Measurements from ENCODE around the gene ADGB.

The ADGB gene

GRCh38 chr6:146628350-146628749 lies 29.6 kb downstream of the ADGB start:
- no peak for DNase-seq (ENCODE audit: low read depth in 2 of 2, low spot score in 1 of 2)

GRCh38 chr6:146634022-146634421 lies 35.2 kb downstream of the ADGB start:
- DNase-seq (ENCODE audit: low read depth in 2 of 2, low spot score in 1 of 2) = no peak

- DNase-seq (ENCODE audit: low read depth in 2 of 2, low spot score in 1 of 2) = no peak
Measured at GRCh38 chr6:146635165-146635564, 36.4 kb downstream of the ADGB start.

- DNase-seq (ENCODE audit: low read depth in 2 of 2, low spot score in 1 of 2) = no peak
Measured at GRCh38 chr6:146636481-146636880, 37.7 kb downstream of the ADGB start.

GRCh38 chr6:146642921-146643320 lies 44.1 kb downstream of the ADGB start:
- DNase-seq (ENCODE audit: low read depth in 2 of 2, low spot score in 1 of 2) = no peak

GRCh38 chr6:146650799-146651481 lies 52.2 kb downstream of the ADGB start:
- DNase-seq (ENCODE audit: low read depth in 2 of 2, low spot score in 1 of 2) = no peak

- no peak for DNase-seq (ENCODE audit: low read depth in 2 of 2, low spot score in 1 of 2)
Measured at GRCh38 chr6:146651482-146651863, 52.7 kb downstream of the ADGB start.

GRCh38 chr6:146657432-146657831 lies 58.7 kb downstream of the ADGB start:
- no peak for DNase-seq (ENCODE audit: low read depth in 2 of 2, low spot score in 1 of 2)

GRCh38 chr6:146664871-146665360 lies 66.1 kb downstream of the ADGB start:
- no peak for DNase-seq (ENCODE audit: low read depth in 2 of 2, low spot score in 1 of 2)

GRCh38 chr6:146666909-146667308 lies 68.1 kb downstream of the ADGB start:
- no peak for DNase-seq (ENCODE audit: low read depth in 2 of 2, low spot score in 1 of 2)

- DNase-seq (ENCODE audit: low read depth in 2 of 2, low spot score in 1 of 2) = no peak
Measured at GRCh38 chr6:146670161-146670560, 71.4 kb downstream of the ADGB start.

- DNase-seq (ENCODE audit: low read depth in 2 of 2, low spot score in 1 of 2) = no peak
Measured at GRCh38 chr6:146673069-146673468, 74.3 kb downstream of the ADGB start.

GRCh38 chr6:146679386-146679785 lies 80.6 kb downstream of the ADGB start:
- no peak for DNase-seq (ENCODE audit: low read depth in 2 of 2, low spot score in 1 of 2)

GRCh38 chr6:146682919-146683318 lies 84.1 kb downstream of the ADGB start:
- no peak for DNase-seq (ENCODE audit: low read depth in 2 of 2, low spot score in 1 of 2)

GRCh38 chr6:146689806-146690205 lies 91.0 kb downstream of the ADGB start:
- DNase-seq (ENCODE audit: low read depth in 2 of 2, low spot score in 1 of 2) = no peak

GRCh38 chr6:146693342-146693741 lies 94.6 kb downstream of the ADGB start:
- no peak for DNase-seq (ENCODE audit: low read depth in 2 of 2, low spot score in 1 of 2)

- no peak for DNase-seq (ENCODE audit: low read depth in 2 of 2, low spot score in 1 of 2)
Measured at GRCh38 chr6:146697921-146698320, 99.1 kb downstream of the ADGB start.

GRCh38 chr6:146700078-146700686 lies 101.4 kb downstream of the ADGB start:
- no peak for DNase-seq (ENCODE audit: low read depth in 2 of 2, low spot score in 1 of 2)

GRCh38 chr6:146701632-146702031 lies 102.9 kb downstream of the ADGB start:
- no peak for DNase-seq (ENCODE audit: low read depth in 2 of 2, low spot score in 1 of 2)

GRCh38 chr6:146709036-146709622 lies 110.4 kb downstream of the ADGB start:
- DNase-seq (ENCODE audit: low read depth in 2 of 2, low spot score in 1 of 2) = no peak

- DNase-seq (ENCODE audit: low read depth in 2 of 2, low spot score in 1 of 2) = no peak
Measured at GRCh38 chr6:146719387-146719786, 120.6 kb downstream of the ADGB start.

- DNase-seq (ENCODE audit: low read depth in 2 of 2, low spot score in 1 of 2) = no peak
Measured at GRCh38 chr6:146739696-146740095, 140.9 kb downstream of the ADGB start.

GRCh38 chr6:146741609-146742008 lies 142.8 kb downstream of the ADGB start:
- DNase-seq (ENCODE audit: low read depth in 2 of 2, low spot score in 1 of 2) = no peak

All from stimulated activated CD8-positive, alpha-beta memory T cell treated with anti-CD3 and anti-CD28 coated beads, Interleukin-4, amount 100 ng/mL, for 4 hours (primary cell).